Neural crest cell (in vitro differentiated cells): ENCODE results near the gene PLXNA2. TPM values are rescaled to one million over a fixed set of nuclear protein-coding genes. Genes with fewer than 3 reads are reported as not detected.

Source experiments
- DNase-seq: peaks from one replicate; pipeline ENCODE4 v3.0.0; 2021; ENCODE audit warnings: low read depth, mixed read lengths, low spot score
- H3K27ac Mint-ChIP-seq: one replicate; pipeline ENCODE4 v1.8.0; 2021; ENCODE audit warnings: mild to moderate bottlenecking, mixed read lengths; ENCODE audit not compliant: unreplicated experiment
- H3K27me3 Mint-ChIP-seq: 2 replicates; pipeline ENCODE4 v1.8.0; 2021; ENCODE audit warnings: low read depth, mild to moderate bottlenecking, mixed read lengths
- H3K36me3 Mint-ChIP-seq: 2 replicates; pipeline ENCODE4 v1.8.0; 2021; ENCODE audit warnings: low read depth, mild to moderate bottlenecking, mixed read lengths
- H3K4me1 Mint-ChIP-seq: 2 replicates; pipeline ENCODE4 v1.8.0; 2021; ENCODE audit warnings: mixed read lengths
- H3K4me3 Mint-ChIP-seq: one replicate; pipeline ENCODE4 v1.8.0; 2021; ENCODE audit warnings: mild to moderate bottlenecking, mixed read lengths
- H3K9me3 Mint-ChIP-seq: 2 replicates; pipeline ENCODE4 v1.8.0; 2021; ENCODE audit warnings: mixed read lengths
- CTCF ChIP-seq: fragments of 200-600 bp; sonication (generic); conservative IDR thresholded peaks from 2 replicates; pipeline ENCODE4 v1.5.0; 2021; ENCODE audit warnings: antibody characterized with exemption, mild to moderate bottlenecking
- total RNA-seq: library from RNA; stranded (reverse); gene quantifications from 2 replicates; pipeline ENCODE4 v1.2.1, GENCODE V29; 2021

The PLXNA2 gene
- total RNA-seq, 1 donor from 2014 or later: 37.7 TPM

GRCh38 chr1:208206092-208206698 is 38.0 kb downstream of the PLXNA2 start:
- no peaks in the 10 kb centered on the region for H3K9me3 Mint-ChIP-seq
- DNase-seq: no peak
- no peaks in the 10 kb centered on the region for H3K27me3 Mint-ChIP-seq
- H3K36me3 Mint-ChIP-seq: peaks cover 10% of the 10 kb centered on the region
- no peak overlapping the region for H3K27ac Mint-ChIP-seq
- H3K4me1 Mint-ChIP-seq: peaks cover 6% of the 10 kb centered on the region
- H3K4me3 Mint-ChIP-seq: no peak overlapping the region
- no peak for TF ChIP-seq CTCF

DNA sequence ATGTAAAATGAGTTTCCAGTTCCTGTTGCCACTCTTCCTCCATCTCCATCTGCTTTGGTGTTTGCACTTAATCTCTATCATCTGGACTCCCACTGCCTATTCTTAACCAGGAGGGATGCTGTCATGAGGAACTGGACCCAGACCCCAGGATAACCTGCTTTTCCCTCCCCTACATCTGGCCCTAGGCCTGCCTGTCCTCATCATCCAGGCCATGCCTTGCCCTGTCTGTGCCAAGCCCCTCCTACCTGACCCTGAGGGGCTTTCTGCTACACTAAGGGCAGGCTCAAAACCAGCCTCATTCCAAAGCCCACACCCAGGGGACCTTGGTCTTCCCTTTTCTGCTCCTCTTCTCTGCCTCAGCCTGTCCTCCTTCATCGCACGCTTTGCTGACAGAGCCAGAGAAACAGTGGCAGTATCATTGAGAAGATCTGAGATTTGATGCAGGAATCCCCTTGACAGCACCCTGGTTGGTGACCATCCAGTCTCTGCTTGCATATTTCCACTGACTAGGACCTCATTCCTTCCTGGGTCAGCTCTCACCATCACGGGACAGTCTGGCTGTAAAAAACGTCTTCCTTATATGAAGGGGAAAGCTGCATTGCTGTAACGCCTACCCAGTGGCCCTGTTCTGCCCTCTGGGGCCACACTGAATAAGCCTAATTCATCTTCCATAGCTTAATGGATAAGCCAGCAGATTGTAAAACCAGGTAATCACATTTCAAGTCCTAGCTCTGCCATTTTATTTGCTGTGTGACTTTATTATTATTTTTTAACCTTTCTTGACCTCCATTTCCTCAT is 38.8 kb downstream of the PLXNA2 start:
- no peaks in the 10 kb centered on the region for H3K9me3 Mint-ChIP-seq
- no peak for TF ChIP-seq CTCF
- no peak overlapping the region for H3K27ac Mint-ChIP-seq
- peaks cover 10% of the 10 kb centered on the region for H3K36me3 Mint-ChIP-seq
- H3K4me3 Mint-ChIP-seq: no peak overlapping the region
- H3K4me1 Mint-ChIP-seq: peaks cover 11% of the 10 kb centered on the region
- no peak for DNase-seq
- no peaks in the 10 kb centered on the region for H3K27me3 Mint-ChIP-seq

GRCh38 chr1:208204779-208205178 is 39.4 kb downstream of the PLXNA2 start:
- no peak for DNase-seq
- Mint-ChIP-seq H3K4me3 (no peak overlapping the region), H3K36me3 (peaks cover 10% of the 10 kb centered on the region), H3K27me3 (no peaks in the 10 kb centered on the region), H3K27ac (no peak overlapping the region), H3K9me3 (no peaks in the 10 kb centered on the region), H3K4me1 (peaks cover 17% of the 10 kb centered on the region)
- TF ChIP-seq CTCF: no peak

GRCh38 chr1:208203848-208204609 is 40.2 kb downstream of the PLXNA2 start:
- no peaks in the 10 kb centered on the region for H3K27me3 Mint-ChIP-seq
- no peak overlapping the region for H3K27ac Mint-ChIP-seq
- no peak for TF ChIP-seq CTCF
- H3K36me3 Mint-ChIP-seq: peaks cover 10% of the 10 kb centered on the region
- no peak overlapping the region for H3K4me3 Mint-ChIP-seq
- DNase-seq: no peak
- H3K9me3 Mint-ChIP-seq: no peaks in the 10 kb centered on the region
- H3K4me1 Mint-ChIP-seq: peaks cover 21% of the 10 kb centered on the region

DNA sequence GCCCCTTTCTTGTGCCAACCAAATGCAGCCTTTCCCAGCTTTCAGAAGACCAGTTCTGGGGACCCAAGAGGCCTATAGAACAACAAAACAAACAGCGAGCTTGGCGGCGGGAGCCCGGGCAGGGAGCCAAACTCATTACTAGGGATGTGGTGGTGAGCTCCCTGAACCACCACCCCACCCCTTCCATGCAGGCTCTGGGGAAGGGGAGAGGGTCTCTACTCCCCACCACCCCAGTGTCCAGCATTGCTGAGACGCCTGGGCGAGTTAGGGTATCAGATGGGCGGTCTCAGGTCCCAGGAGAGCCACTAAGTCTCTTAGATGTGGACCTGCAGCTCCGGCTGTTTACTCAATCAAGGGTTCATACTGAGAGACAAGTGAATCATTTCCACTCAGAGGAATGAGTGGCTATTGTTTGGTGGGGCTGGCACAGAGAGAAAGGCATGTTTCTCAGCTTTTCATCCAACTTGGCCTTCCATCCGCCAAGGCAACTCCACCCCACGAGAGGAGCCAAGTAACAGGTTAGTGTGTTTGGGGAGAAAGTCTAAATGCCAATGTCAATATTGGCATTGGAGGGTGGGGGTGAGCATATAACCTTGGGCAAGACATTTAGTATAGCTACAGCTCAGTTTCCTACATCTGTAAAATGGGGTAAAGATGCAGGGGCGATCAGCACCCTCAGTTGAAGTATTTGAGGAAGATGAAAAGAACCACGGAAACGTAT is 40.9 kb downstream of the PLXNA2 start:
- Mint-ChIP-seq H3K4me1 (peaks cover 28% of the 10 kb centered on the region), H3K9me3 (no peaks in the 10 kb centered on the region), H3K4me3 (no peak overlapping the region), H3K27me3 (no peaks in the 10 kb centered on the region), H3K27ac (peak overlapping the region; percentile 12), H3K36me3 (peaks cover 8% of the 10 kb centered on the region)
- no peak for DNase-seq
- TF ChIP-seq CTCF: no peak
